ENCODE measurements around the gene CDS2. TPM values are rescaled to one million over a fixed set of nuclear protein-coding genes. Genes with fewer than 3 reads are reported as not detected.
A peak's percentile ranks its signal among the peaks of the same experiment; 100 is the strongest.

CDS2 gene
- total RNA-seq, 4 donors from 2014 or later: 34.0 to 55.4 (median 40.9) TPM

DNA sequence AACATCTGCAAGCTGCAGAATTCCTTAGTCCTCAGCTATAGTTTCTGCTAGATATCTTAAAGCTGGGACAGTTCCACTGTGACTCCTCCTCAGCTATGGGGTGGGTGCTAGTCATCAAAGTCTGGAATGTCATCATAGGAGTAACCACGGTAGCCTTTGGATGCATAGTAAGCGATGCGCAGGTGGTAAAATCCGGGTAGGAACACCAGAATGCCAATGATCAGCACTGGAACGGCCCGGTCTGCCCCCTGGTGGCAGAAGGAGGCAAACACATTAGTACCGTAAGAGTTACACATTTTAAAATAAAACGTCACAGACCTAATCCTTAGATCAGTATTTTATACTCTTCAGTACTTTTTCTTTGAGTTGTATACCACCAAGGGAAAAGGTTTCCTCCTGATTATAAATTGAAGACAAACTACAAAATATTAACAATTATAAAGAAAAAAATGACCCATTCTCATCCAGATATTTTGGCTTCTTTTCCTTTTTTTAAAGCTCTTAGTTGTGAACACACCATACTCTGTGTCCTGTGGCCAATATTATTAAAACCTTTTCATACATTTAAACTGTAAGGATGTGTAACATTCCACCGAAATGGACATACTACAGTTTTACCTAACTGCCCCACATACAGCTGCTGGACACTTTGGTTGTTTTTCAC lies 26.0 kb upstream of the CDS2 start:
- H3K27ac ChIP-seq: no peak overlapping the region
- no peaks in the 10 kb centered on the region for H3K9me3 ChIP-seq

DNA sequence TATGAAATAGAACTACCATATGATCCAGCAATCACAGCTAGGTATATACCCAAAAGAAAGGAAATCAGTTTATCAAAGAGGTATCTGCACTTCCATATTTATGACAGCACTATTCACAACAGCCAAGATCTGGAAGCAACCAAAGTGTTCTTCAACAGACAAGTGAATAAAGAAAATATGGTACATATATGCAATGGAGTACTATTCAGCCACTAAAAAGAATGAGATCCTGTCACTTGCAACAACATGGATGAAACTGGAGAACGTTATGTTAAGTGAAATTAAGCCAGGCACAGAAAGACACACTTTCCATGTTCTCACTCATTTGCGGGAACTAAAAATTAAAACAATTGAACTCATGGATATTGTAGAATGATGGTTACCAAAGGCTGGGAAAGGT lies 22.3 kb upstream of the CDS2 start:
- intact Hi-C loops (cut with DNase I): no loop called here
- Histone ChIP-seq H3K4me3 (replicated peaks in 1 of 3) (no peak overlapping the region), H3K27ac (no peak overlapping the region), H3K9me3 (no peaks in the 10 kb centered on the region), H3K27me3 (no peaks in the 10 kb centered on the region), H3K36me3 (peaks cover 23 to 29% of the 10 kb centered on the region in 2 donors), H3K4me1 (no peaks in the 10 kb centered on the region)
- 97% methylated on average over 2 of the region's 2 CpGs for WGBS, 2 donors
- TF ChIP-seq POLR2A (IDR thresholded peaks at IDR 0.05): no peak
- TF ChIP-seq, protein P1, sequence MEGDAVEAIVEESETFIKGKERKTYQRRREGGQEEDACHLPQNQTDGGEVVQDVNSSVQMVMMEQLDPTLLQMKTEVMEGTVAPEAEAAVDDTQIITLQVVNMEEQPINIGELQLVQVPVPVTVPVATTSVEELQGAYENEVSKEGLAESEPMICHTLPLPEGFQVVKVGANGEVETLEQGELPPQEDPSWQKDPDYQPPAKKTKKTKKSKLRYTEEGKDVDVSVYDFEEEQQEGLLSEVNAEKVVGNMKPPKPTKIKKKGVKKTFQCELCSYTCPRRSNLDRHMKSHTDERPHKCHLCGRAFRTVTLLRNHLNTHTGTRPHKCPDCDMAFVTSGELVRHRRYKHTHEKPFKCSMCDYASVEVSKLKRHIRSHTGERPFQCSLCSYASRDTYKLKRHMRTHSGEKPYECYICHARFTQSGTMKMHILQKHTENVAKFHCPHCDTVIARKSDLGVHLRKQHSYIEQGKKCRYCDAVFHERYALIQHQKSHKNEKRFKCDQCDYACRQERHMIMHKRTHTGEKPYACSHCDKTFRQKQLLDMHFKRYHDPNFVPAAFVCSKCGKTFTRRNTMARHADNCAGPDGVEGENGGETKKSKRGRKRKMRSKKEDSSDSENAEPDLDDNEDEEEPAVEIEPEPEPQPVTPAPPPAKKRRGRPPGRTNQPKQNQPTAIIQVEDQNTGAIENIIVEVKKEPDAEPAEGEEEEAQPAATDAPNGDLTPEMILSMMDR (IDR thresholded peaks at IDR 0.05): no peak
- DNase-seq: no peak

More for the DNA sequence above, 26.0 kb upstream of the CDS2 start:
- WGBS, 2 donors: 8 to 13% methylated on average over 9 of the region's 9 CpGs
- H3K36me3 ChIP-seq: peaks cover 21 to 26% of the 10 kb centered on the region in 2 donors
- H3K4me1 ChIP-seq: no peaks in the 10 kb centered on the region
- TF ChIP-seq POLR2A (IDR thresholded peaks at IDR 0.05): no peak
- TF ChIP-seq, protein P1 (IDR thresholded peaks at IDR 0.05): peak; percentile 82 to 91 (median 84)
- H3K27me3 ChIP-seq: no peaks in the 10 kb centered on the region
- no peak overlapping the region for H3K4me3 ChIP-seq (replicated peaks in 1 of 3)
- intact Hi-C loops (cut with DNase I): no loop called here
- peak; percentile 80 to 82 for DNase-seq

DNA sequence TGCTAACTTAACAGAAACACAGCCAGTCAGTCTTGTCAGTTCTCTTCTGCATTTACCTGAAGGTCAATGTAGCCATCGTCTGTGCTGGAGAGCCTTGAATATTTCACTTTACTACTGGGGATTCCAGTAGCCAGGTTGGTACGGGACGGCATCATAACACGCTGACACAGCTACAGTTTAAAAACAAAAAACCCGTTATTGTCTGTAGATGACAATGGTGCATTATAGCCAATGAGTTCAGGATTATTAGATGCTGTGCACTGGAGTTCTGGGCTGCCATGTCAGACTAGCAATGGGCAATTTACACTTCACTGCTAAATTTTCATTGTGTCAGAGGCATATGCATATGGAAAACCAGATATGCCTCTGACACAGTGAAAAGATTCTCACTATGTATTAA lies 17.5 kb upstream of the CDS2 start:
- Histone ChIP-seq H3K4me3 (replicated peaks in 1 of 3) (no peak overlapping the region), H3K27me3 (no peaks in the 10 kb centered on the region), H3K36me3 (peaks cover 16 to 19% of the 10 kb centered on the region in 2 donors), H3K9me3 (no peaks in the 10 kb centered on the region), H3K4me1 (peaks cover 4 to 8% of the 10 kb centered on the region in 2 donors), H3K27ac (no peak overlapping the region)
- intact Hi-C loops (cut with DNase I): no loop called here
- no peak for DNase-seq
- TF ChIP-seq, protein P1 (IDR thresholded peaks at IDR 0.05): no peak
- no peak for TF ChIP-seq POLR2A (IDR thresholded peaks at IDR 0.05)
- 90 to 91% methylated on average over 5 of the region's 5 CpGs for WGBS, 2 donors

DNA sequence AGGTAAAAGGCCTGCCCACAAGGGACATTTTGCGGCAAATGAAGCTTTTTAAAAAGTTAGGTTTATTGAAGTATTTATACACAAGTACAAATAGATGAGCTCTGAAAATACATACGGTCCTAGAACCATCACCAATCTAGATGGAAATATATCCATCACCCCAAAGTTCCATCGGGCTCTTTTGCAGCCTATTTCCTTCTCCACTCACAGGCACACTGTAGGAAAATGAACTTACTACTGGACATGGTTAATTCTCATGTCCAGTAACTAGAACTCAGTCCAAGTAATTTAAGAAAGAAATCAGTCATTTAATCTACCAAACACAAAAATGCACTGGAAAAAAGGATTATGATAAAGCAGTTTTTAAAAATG lies 13.2 kb upstream of the CDS2 start:
- intact Hi-C loops (cut with DNase I): no loop called here
- 48 to 56% methylated on average over 3 of the region's 3 CpGs for WGBS, 2 donors
- Histone ChIP-seq H3K27ac (peak overlapping the region; percentile 76 to 97 (median 90)), H3K36me3 (peaks cover 22 to 34% of the 10 kb centered on the region in 2 donors), H3K27me3 (no peaks in the 10 kb centered on the region), H3K4me1 (peaks cover 9 to 15% of the 10 kb centered on the region in 2 donors), H3K4me3 (replicated peaks in 1 of 3) (peak overlapping the region in 2 of 3 donors; percentile 61 to 76), H3K9me3 (no peaks in the 10 kb centered on the region)
- no peak for DNase-seq
- TF ChIP-seq, protein P1 (IDR thresholded peaks at IDR 0.05): no peak
- TF ChIP-seq POLR2A (IDR thresholded peaks at IDR 0.05): no peak

DNA sequence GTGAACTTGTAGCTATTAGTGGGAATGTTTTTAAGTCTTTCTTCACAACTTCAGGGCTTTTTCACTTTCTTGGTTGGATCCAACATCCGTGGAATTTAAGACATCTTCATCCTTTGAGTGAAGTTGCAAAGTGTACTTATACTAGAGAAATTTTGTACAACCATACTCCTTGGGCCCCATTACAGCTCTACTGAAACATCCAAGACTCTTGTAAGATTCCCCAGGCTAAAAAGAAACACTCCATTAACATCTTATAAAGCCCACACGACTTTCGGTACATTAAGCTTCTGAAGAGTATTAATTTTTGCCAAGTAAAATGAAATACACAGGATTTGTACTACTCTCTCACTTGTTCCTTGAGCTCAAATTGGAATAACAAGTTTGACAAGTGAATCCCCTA lies 12.4 kb upstream of the CDS2 start:
- no peak overlapping the region for H3K4me3 ChIP-seq (replicated peaks in 1 of 3)
- TF ChIP-seq, protein P1 (IDR thresholded peaks at IDR 0.05): no peak
- TF ChIP-seq POLR2A (IDR thresholded peaks at IDR 0.05): no peak

More for the DNA sequence above, 12.4 kb upstream of the CDS2 start:
- Histone ChIP-seq H3K4me1 (peaks cover 13 to 19% of the 10 kb centered on the region in 2 donors), H3K27ac (no peak overlapping the region), H3K36me3 (peaks cover 22 to 34% of the 10 kb centered on the region in 2 donors), H3K9me3 (no peaks in the 10 kb centered on the region), H3K27me3 (no peaks in the 10 kb centered on the region)
- intact Hi-C loops (cut with DNase I): no loop called here
- DNase-seq: no peak
- WGBS, 2 donors: 69 to 73% methylated on average over 3 of the region's 3 CpGs
